IPS DF 19.7 (cell line): Measurements from ENCODE around the gene PPP3R1.
A peak's percentile ranks its signal among the peaks of the same experiment; 100 is the strongest.
"Not testable (repeated sequence)": the region's sequence is repeated elsewhere in the genome, so short reads cannot be mapped to it uniquely, and the experiment has no call there.

ENCODE experiments used
- DNase-seq: peaks from one replicate; pipeline ENCODE4 v3.0.0-alpha.2; 2013; ENCODE audit warnings: low read depth, low spot score

The PPP3R1 gene

DNA sequence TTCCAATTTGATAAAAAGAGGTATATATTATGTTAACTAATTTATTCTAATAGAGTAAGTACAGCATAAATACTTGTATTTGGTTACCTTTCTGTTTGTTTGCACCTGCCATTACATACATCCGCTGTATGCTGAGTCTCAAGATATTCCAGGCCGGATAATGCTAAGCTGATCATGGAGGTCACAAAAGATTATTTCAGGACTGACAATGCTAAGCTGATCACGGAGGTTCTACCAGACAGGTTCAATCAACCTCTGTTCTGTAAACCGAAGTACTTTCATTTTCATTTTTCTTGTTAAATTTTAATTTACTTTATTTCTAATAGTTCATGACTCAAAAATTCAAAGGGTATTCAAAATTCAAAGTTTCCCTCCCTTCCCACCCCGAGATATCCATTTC lies 63.5 kb downstream of the PPP3R1 start:
- DNase-seq, result no peak

DNA sequence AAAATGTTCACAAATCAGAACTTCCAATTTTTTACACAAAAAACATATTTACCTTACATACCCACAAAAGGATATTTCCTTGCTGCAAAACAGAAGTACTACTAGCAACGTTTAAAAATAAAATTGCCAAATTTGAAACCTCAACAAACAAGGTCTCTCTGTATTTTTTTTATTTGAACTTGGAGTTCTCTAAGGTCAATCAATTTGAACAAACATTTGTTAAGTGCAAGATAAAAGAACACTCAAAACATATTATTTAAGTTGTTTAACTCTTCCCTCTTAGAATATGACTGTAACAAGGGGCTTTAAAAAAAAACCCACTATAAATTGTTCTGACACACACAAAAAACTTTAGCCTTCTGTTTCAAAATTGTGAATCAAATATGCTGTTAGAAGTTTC lies 65.0 kb downstream of the PPP3R1 start:
- DNase-seq, result no peak

DNA sequence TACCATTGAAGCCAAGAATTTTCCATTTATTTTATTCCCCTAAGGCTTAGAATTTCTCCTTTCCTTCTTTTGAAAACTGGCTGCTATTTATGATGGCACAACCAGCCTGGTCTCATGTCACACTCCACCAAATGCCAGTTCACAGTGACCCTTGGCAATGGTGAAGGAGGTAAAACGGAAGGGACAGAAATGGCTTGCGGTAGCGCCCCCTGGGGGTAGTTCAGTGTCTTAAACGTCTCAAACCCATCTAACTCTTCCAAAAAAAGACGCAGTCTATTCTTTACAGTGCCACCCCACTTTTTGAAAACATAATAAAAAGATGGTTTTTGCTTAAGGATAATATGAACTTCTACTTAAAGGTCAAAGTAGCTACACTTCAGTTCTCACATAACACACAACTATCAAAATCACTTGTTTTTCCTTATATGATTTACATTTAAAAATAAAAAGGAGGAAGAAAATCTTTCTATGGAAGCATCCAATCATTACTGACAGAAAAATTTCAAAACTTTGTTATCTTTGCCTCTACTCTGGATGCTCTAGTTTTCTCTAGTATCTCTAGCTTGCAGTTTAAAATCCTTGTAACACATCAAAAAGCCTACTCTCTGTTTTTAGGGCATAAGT lies 66.7 kb downstream of the PPP3R1 start:
- peak; percentile 59 for DNase-seq

DNA sequence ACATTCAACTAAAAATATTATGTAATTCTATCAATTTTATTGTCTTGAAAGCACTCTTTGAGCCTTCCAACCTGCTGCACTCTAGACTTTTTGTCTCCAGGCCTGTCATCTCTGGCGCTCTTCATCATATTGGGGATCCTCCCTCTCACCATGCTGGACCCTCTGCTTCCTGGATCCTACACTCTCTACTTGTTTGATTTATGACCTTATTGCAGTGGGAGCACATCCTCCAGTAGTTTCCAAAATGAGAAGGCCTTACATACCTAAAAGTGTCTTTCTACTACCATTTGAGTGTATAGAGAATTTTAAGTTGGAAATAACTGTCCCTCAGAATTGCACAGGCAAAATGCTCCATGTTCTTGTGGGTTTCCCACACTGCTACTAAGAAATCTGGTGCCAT lies 69.4 kb downstream of the PPP3R1 start:
- no peak for DNase-seq

DNA sequence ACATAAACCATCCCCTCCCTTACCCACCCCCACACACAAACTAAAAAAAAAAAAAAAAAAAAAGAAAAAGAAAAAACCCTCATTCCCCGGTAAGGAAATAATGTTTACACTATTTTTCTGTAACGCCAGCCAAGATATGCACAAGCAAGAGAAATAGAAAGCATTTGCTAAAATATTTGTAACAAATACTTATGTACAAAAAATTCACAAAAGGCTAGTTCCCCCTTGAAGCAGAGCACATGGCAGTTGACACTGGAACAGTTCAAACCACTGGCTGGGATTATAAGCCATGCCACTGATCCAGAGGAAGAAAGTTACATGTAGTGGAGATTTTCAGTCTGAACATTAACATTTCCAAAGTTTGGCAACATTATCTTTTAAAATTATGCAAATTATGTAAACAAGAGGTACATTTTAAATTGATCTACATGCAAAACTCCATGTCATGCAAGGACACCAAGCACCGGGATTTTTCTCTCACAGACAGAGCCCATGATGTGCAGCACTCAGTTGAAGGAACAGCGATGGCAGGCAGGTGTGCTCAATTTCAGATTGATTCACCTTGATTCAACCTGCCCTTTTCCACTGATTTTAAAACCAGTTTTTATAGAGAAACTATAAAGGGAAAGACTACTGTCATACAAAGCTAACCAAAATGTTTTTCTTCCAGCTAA lies 73.2 kb downstream of the PPP3R1 start:
- DNase-seq, result no peak

DNA sequence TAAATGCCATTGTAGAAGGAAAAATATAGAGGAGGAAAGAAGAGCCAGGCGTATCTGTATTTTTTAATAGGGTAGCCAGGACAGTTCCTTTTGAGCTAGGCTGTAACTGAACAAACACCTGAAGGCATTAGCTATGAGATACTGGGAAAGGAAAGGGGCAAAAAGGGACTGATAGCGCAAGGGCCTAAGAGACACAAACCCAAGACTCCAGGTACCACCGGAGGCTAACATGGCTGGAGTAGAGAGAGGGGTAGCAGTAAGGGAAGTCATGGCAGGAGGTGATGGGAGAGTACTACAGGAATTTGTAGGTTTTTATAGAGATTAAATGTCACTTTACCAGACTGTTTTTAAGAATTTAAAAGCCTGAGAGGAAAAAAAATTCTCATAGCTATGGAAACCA lies 73.9 kb downstream of the PPP3R1 start:
- DNase-seq, result no peak

DNA sequence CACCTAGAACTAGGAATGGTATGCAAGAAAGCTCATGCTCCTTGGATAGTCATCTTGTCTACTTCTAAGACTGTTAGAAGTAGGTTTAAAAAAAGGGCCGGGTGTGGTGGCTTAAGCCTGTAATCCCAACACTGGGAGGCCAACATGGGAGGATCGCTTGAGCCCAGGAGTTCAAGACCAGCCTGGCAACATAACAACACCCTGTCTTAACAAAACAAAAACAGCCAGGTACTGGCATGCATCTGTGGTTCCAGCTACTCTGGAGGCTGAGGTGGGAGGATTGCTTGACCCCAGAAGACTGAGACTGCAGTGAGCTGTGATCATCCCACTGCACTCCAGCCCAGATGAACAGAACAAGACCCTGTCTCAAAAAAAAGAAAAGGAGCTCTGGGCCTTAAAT lies 74.8 kb downstream of the PPP3R1 start:
- no peak for DNase-seq

DNA sequence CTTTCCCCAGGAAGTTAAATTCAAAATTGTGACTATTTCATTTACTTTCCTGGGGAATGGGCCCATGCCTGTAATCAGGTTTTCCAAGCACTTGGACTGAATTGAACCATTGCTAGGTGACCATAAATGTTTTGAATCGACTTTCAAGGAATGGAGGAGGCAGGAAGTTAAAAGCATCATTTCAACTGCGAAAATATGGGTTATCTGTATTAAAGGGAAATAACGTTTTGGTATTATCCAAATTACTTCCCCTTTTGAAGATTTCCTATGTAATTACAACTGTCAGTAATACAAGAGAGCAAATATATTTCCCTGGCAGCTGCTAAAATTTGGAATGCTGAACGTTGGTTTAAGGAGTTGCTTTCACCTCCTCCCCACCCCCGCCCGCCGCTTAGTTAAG lies 75.7 kb downstream of the PPP3R1 start:
- DNase-seq, result no peak

DNA sequence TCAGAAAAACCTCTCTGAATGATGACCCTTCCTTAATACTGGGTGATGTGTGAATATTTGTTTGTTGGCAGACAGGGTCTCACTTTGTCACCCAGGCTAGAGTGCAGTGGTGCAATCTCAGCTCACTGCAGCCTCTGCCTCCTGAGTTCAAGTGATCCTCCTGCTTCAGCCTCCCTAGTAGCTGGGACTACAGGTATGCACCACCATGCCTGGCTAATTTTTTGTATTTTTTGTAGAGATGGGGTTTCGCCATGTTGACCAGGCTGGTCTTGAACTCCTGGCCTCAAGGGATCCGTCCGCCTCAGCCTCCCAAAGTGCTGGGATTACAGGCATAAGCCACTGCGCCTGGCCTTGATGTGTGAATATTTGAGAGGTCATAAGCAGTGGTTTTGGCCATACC lies 77.1 kb downstream of the PPP3R1 start:
- not testable (repeated sequence) for DNase-seq

DNA sequence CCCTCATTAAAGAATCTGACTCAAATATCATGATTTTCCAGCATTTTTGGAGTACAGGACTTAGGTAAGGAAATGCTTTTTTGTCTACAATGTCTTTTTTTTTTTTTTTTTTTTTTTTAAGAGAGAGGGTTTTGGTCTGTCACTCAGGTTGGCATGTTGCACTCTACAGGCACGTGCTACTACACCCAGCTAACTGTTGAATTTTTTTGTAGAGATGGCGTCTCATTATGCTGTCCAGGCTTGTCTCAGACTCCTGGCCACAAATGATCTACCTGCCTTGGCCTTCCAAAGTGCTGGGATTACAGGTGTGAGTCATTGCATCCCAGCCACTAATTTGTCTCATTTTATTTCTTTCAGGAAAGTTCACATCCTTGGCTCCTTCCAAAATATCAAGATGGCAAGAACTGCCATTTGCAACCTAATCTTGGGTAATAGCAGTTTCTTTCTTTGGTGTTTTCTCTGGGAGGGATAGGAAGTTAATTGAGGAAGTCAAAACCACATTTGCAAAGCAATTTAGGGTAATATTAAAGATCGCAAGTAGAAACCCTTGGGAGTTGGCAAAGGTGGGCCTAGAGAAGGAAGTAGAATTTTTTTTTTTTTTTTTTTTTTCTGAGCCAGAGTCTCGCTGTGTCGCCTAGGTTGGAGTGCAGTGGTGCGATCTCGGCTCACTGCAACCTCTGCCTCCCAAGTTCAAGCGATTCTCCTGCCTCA lies 79.2 kb downstream of the PPP3R1 start:
- DNase-seq, result no peak

DNA sequence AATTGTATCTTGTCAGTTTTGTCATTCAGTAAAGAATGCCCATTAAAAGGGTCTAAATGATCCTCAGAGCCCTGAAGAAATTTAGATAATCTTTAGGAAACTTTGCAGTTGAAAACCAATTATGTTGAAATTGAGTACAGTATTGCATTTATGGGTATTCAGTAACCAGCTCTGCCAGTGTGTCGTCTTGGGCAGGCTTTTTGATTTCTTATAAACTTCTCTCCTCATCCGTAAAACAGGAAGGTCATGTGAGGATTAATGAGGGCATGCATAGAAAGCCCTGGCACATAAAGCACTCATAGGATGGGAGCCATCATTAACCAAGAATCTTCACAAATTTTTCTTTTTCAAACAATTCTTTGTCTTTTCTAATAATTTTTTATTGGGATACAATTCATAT lies 79.8 kb downstream of the PPP3R1 start:
- no peak for DNase-seq

DNA sequence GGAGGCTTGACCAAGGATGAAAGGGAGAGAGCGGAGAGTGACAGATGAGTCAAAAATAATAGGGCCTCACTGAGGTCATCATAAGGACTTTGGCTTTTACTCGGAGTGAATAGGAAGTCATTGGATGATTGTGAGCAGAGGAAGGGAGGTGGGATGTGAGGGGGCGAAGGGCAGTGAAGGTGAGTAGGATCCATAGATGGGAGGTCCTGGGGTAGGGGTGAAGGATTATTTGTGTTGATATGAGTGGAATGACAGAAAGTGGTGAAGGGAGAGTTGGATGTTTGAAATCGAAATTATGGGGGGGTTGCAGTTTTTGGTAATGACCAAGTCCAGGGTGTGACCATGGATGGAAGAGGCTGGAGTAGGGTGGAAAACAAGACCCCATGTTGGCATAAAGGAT lies 80.6 kb downstream of the PPP3R1 start:
- no peak for DNase-seq

DNA sequence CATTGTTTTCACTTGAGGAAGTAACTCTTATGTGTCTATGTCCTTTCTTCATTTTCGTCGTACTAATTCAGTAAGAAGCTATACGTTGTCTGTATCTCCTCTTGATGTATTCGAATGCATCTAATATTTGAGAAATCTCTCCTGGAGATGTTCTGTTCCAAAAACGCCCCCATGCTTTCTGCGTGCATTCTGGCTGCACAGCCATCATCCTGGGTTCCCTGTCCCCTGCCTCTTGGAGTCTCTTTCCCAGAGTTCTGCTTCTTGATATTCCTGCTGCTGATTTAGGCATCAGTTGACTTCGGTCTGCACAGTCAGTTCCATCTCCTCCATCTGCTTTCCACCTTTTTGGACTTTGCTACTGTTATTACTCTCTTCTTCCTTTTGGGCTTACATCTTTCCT lies 81.2 kb downstream of the PPP3R1 start:
- no peak for DNase-seq

DNA sequence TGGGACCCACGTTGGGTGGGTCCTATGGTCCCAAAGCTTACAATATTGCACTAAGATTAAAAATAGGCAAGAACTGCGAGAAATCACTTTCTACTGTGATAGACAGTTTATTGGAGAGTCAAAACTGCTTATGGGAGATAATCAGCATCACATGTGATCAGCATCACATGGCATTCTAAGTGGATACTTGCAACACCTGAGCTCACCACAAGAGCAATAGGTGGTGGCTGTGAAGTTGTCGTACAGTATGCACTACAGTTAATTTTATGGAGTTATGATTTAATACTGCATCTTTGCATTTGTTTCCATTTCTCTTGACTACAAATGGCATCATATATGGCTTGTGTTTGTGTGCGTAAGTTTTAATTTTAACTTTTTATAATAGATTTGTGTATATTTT lies 83.0 kb downstream of the PPP3R1 start:
- DNase-seq, result no peak

DNA sequence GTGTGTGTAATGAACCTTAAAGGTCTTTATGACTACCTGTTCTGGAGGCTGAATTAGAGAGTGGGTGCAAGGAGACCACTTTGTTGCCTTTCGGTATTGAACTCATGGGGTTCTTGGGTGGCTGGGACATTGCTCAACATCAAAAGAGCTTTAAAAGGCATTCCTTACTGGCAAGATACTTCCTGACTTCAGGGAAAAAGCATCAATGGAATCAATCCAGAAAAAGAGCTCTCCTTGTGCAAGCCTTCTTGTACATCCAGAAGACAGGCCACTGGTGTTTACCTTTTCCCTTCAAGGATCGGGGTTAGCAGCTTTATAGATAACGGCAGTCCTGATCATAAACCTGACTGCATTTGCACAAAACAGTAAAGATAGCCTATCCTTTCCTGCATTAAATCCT lies 85.1 kb downstream of the PPP3R1 start:
- DNase-seq, result no peak

DNA sequence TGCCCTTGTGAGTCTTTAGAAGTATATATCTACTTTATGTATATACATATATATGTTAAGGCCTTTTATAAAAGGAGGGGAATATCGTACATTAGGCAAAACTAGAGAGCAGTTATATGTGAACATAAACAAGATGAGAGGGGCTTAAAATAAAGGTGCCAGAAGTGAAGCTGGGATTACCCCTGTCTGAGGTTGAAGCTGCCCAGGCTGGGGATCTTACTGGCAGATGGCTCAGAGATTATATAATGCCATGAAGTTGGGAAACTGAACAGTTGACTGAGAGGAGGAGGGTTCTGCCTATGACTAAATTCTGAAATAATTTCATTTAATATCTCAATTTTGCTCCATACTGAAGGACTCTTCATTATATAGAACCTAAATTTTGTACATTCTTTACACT lies 88.7 kb downstream of the PPP3R1 start:
- no peak for DNase-seq

DNA sequence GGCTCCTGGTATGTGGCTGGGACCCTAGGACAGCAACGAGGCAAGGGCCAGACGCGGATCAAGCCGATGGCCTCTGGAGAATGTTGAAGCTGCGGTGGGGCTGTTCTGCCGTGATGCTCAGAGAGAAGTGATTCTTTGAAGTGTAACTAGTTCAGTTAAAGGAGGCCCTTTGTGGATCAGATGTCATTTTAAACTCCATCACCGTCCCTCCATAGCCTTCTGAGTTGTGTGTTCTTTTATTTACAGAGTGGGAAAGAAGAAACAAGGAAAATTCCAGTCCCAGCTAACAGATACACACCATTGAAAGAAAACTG lies 94.2 kb downstream of the PPP3R1 start:
- DNase-seq, result no peak

DNA sequence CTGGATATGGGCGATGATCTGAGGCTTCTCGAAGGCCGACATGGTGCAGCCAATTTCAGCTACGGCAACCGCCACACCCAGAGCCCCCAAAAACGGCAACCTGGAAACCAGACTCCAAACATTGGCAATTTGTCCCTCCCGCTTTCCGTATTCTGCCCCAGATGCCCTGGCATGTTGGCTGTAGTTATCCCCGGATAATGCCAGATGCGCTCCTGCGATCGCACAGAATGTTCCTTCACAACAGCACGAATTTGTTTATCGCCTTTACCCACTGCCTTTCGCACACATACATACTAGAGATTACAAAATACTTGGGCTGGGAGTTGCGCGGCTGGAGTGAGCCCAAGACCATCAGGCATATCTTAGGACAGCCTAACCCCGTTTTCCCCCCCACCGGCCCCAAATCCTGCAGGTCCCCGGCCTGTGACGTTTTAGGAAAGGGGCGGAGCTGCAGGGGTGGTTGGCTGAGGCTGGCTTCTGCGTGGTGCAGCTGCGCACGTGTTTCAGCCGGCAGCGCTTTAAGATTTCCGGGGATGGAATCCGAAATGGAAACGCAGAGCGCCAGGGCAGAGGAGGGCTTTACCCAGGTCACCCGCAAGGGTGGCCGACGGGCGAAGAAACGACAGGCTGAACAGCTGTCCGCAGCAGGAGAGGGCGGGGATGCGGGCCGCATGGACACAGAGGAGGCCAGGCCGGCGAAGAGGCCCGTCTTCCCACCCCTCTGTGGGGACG lies 94.8 kb downstream of the PPP3R1 start, which contains the start of gene PNO1:
TSS of gene PNO1 (plus strand) at position 487 of the 732 bp plus-strand sequence. CDS start at position 534, 47 bp downstream.
- peak; percentile 79 for DNase-seq

DNA sequence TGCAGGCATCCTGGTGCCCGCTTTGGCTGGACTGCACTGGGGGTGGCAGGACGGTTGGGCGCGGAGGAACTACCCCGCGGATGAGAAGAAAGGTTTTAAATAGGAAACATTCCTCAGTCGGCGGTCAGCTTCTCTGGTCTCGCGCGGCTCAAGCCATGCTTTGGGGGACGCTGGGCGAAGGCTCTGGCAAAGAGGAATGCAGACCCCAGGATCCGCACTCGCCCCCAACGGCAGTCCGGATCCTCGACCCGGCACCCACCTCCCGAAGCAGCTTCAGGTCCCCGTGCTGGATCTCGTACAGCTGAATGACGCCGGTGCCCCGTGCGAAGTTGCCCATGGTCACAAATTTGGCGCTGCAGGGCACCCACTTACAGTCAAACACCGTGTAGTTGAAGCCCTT lies 95.3 kb downstream of the PPP3R1 start:
- DNase-seq, result no peak

DNA sequence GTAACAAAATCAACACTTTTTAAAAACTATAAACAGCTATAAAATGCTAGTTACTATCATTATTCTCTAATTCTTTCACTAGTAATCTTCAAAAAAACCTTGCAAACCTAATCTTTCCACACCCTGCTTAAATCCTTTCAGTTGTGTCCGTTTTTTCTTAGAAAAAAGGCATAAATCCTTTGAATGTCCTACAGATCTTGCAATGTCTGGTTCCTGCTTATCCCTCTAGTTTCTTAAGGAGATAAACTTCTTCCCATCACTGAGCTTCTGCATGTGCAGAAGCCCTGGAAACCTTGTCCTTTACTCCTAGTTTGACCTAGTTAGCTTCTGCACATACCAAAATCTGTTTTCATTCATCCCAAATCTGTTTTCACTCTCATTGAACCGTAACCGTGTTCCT lies 95.9 kb downstream of the PPP3R1 start:
- no peak for DNase-seq

DNA sequence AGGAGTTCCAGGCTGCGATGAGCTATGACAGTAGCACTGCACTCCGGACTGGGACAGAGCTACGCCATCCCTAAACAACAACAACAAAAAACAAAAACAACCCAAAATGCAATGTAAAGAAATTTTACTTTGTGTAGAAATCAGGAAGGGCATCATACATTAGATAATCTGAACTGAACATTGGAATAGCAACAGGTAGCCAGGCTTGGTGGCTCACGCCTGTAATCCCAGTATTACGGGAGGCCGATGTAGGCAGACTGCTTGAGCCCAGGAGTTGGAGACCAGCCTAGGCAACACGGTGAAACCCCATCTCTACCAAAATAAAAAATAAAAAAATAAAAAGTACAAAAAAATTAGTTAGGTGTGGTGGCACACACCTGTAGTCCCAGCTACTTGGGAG lies 96.7 kb downstream of the PPP3R1 start:
- no peak for DNase-seq

DNA sequence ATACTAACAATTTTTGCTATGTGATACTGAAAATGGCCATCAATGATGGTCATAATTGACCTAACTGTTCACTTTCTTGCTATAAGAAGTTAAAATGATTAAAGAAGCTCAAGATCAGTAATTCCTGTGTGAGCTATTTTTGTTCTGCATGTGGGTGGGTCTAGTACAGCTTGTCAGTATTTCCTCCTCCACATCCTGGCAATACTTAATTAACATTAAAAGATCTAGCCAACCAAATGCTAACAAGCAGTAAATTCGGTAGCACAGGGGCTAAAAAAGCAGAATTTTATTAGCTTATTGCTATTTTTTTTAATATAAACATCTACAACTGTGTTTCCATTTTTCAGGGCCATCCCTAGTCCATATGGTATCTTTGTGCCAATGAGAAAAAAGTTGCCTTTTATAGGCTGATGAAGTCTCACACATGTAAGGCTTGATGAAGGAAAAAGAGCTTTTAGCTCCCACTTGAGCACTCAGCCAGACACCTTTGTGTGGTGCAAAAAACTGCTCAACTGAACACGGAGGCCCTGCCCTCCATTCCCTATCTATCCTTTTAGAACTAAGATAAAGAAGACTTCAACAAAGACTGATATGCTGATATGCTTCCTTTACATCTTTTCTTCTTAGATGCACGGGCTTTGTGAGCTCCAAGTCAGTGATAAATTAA lies 99.5 kb downstream of the PPP3R1 start:
- no peak for DNase-seq
